Nephron (organoid): ENCODE data around the gene TAF7.

ENCODE experiments used
- H3K27ac Mint-ChIP-seq, 3 experiments: 2 replicates each; pipeline ENCODE4 v1.8.0; 2020; ENCODE audit warnings: mixed read lengths in 3 of 3, mild to moderate bottlenecking in 2 of 3, moderate library complexity in 1 of 3
- H3K27me3 Mint-ChIP-seq: 2 replicates; pipeline ENCODE4 v1.8.0; 2021; ENCODE audit warnings: low read depth, mild to moderate bottlenecking, moderate library complexity, mixed read lengths
- H3K36me3 Mint-ChIP-seq: 2 replicates; pipeline ENCODE4 v1.8.0; 2020; ENCODE audit warnings: low read depth, mixed read lengths
- H3K4me1 Mint-ChIP-seq: 2 replicates; pipeline ENCODE4 v1.8.0; 2020; ENCODE audit warnings: mixed read lengths
- H3K4me3 Mint-ChIP-seq, 3 experiments: 2 replicates each; pipeline ENCODE4 v1.8.0; 2020; ENCODE audit warnings: mild to moderate bottlenecking in 3 of 3, mixed read lengths in 3 of 3, moderate library complexity in 2 of 3
- H3K9me3 Mint-ChIP-seq: 2 replicates; pipeline ENCODE4 v1.8.0; 2020; ENCODE audit warnings: mixed read lengths
- TF ChIP-seq, protein P1 (sequence below), 3 experiments: fragments of 200-600 bp; sonication (generic); IDR thresholded peaks; one replicate each; pipeline ENCODE4 v1.5.0; 2021; ENCODE audit warnings: antibody characterized with exemption in 3 of 3; ENCODE audit not compliant: unreplicated experiment in 3 of 3

TAF7 gene, protein sequence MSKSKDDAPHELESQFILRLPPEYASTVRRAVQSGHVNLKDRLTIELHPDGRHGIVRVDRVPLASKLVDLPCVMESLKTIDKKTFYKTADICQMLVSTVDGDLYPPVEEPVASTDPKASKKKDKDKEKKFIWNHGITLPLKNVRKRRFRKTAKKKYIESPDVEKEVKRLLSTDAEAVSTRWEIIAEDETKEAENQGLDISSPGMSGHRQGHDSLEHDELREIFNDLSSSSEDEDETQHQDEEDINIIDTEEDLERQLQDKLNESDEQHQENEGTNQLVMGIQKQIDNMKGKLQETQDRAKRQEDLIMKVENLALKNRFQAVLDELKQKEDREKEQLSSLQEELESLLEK

DNA sequence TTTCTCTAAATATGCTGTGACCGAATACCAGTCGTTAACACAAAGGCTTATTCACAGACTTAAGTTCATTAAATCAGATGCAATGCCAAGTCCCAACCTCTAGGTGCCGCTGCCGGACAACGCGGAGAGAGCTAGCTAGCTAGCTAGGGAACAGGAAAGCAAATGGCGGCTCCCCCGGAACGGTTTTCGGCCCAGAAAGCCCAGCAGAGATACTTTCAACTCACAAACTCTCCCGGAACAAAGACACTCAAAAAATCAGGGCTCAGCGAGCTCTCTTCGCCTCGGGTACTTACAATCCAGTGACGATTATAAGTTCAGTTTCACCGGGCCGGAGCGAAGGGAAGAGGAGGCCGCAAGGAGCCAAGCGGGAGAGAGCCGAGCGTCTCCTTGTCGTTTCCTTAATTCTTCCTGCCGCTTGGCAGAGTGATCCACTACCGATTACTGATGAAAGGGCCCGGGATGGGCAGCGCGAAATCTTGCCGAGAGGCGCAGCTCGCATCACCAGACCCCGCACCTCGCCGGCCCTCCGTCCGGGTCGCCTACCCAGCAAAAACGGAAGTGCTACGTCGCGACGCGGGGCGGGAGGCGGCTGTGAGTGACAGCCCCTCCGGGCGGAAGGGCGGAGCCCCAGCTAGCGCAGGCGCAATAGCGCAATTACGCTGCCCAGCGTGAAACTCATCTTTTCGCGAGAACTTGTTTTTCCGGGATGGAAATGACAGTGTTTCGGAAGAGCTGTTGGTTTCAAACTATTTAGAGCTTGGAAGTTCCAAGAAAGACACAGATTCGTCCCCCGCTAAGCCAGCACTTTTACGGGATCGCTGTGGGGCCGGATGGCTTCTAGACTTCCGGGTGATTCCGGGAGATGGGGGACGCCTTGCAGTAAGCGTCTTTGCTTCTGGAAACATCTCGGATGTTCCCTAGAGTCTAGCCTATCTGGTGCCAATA lies at the start of gene TAF7:
Gene TAF7, minus strand, starts transcription at position 560 of the 945 bp plus-strand sequence. CDS start 740 bp downstream, outside the sequence.
- Mint-ChIP-seq H3K4me3 (peak within 1 kb of the TSS; percentile 94 to 99 (median 97)), H3K27me3 (peaks cover 8% of the 10 kb centered on the region), H3K4me1 (peaks cover 5% of the 10 kb centered on the region), H3K27ac (peak within 1 kb of the TSS; percentile 98 to 99 (median 99)), H3K9me3 (peaks cover 63% of the 10 kb centered on the region), H3K36me3 (peaks cover 77% of the 10 kb centered on the region)
- TF ChIP-seq, protein P1, sequence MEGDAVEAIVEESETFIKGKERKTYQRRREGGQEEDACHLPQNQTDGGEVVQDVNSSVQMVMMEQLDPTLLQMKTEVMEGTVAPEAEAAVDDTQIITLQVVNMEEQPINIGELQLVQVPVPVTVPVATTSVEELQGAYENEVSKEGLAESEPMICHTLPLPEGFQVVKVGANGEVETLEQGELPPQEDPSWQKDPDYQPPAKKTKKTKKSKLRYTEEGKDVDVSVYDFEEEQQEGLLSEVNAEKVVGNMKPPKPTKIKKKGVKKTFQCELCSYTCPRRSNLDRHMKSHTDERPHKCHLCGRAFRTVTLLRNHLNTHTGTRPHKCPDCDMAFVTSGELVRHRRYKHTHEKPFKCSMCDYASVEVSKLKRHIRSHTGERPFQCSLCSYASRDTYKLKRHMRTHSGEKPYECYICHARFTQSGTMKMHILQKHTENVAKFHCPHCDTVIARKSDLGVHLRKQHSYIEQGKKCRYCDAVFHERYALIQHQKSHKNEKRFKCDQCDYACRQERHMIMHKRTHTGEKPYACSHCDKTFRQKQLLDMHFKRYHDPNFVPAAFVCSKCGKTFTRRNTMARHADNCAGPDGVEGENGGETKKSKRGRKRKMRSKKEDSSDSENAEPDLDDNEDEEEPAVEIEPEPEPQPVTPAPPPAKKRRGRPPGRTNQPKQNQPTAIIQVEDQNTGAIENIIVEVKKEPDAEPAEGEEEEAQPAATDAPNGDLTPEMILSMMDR (IDR thresholded peaks at IDR 0.05; ENCODE audit: unreplicated experiment in 3 of 3), result peak; percentile 89 to 95 (median 92)

DNA sequence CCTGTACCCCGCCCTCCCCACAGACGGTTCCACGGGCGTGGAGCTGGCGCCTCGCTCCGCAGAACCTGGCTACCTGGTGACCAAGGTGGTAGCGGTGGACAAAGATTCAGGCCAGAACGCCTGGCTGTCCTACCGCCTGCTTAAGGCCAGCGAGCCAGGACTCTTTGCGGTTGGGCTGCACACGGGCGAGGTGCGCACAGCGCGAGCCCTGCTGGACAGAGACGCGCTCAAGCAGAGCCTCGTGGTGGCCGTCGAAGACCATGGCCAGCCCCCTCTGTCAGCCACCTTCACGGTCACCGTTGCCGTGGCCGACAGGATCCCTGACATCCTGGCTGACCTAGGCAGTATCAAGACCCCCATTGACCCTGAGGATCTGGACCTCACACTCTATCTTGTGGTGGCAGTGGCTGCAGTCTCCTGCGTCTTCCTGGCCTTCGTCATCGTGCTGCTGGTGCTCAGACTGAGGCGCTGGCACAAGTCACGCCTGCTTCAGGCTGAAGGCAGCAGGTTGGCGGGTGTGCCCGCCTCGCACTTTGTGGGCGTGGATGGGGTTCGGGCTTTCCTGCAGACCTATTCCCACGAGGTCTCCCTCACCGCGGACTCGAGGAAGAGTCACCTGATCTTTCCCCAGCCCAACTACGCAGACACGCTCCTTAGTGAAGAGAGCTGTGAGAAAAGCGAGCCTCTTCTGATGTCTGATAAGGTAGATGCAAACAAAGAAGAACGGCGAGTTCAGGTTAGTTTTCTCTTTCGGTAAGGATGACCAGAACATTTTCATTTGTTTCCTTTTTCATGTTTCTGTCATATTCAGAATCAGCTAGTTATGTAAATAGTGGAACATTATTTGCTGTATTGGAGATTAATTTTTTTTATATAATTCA lies 45.7 kb upstream of the TAF7 start:
- Mint-ChIP-seq H3K27me3 (no peaks in the 10 kb centered on the region), H3K4me3 (no peak overlapping the region), H3K36me3 (peaks cover 32% of the 10 kb centered on the region), H3K9me3 (peaks cover 66% of the 10 kb centered on the region), H3K27ac (no peak overlapping the region), H3K4me1 (no peaks in the 10 kb centered on the region)
- TF ChIP-seq, protein P1 (IDR thresholded peaks at IDR 0.05; ENCODE audit: unreplicated experiment in 3 of 3), result no peak

DNA sequence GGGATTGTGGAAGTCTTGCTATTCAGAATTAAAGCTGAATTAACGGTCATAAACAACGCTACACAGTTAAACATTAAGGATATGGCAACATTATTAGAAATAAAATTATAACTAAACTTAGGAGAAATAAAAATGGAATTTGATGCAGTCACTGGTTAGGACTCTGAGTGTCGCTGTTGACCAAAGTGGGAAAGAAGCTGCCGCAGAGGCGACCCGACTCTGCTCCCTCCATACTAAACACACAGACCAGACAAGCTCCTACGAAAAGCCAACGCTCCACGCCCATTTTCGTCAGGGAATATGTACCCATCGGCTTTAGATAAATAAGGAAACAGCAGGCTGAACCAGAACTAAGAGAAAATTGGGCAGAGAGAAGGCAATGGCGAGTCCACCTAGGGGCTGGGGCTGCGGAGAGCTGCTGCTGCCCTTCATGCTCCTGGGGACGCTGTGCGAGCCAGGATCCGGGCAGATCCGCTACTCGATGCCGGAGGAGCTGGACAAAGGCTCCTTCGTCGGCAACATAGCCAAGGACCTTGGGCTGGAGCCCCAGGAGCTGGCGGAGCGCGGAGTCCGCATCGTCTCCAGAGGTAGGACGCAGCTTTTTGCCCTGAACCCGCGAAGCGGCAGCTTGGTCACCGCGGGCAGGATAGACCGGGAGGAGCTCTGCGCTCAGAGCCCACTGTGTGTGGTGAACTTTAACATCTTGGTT lies 43.5 kb upstream of the TAF7 start, which contains the start of gene PCDHGA5:
Gene PCDHGA5, plus strand, starts transcription at position 211 of the 709 bp plus-strand sequence. Its CDS starts 169 bp downstream, at position 380.
- H3K4me3 Mint-ChIP-seq, result no peak within 1 kb of the TSS
- no peak within 1 kb of the TSS for H3K27ac Mint-ChIP-seq
- no peaks in the 10 kb centered on the region for H3K4me1 Mint-ChIP-seq
- peaks cover 32% of the 10 kb centered on the region for H3K36me3 Mint-ChIP-seq
- H3K9me3 Mint-ChIP-seq, result peaks cover 67% of the 10 kb centered on the region
- no peaks in the 10 kb centered on the region for H3K27me3 Mint-ChIP-seq
- TF ChIP-seq, protein P1 (IDR thresholded peaks at IDR 0.05; ENCODE audit: unreplicated experiment in 3 of 3), result no peak

DNA sequence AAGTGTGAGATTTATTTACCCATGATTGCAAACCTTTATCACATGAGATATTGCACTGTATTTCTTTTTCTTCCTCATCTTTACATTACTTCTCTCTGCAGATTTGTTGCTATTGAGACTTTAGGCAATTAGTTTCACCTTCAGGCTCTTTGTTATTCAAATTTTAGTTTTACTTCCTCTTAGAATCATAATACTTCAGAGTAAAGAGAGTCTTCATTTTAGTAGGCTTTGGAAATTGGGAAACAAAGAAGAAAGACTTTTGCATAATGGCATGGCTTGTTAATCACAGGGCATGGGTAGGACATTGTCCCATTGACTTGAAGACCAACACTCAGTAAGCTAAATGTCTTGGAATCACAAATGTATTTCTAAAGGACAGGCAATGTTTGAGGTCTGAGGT lies 42.1 kb upstream of the TAF7 start:
- Mint-ChIP-seq H3K36me3 (peaks cover 36% of the 10 kb centered on the region), H3K27ac (no peak overlapping the region), H3K27me3 (no peaks in the 10 kb centered on the region), H3K4me1 (no peaks in the 10 kb centered on the region), H3K9me3 (peaks cover 67% of the 10 kb centered on the region), H3K4me3 (no peak overlapping the region)
- TF ChIP-seq, protein P1 (IDR thresholded peaks at IDR 0.05; ENCODE audit: unreplicated experiment in 3 of 3), result no peak

DNA sequence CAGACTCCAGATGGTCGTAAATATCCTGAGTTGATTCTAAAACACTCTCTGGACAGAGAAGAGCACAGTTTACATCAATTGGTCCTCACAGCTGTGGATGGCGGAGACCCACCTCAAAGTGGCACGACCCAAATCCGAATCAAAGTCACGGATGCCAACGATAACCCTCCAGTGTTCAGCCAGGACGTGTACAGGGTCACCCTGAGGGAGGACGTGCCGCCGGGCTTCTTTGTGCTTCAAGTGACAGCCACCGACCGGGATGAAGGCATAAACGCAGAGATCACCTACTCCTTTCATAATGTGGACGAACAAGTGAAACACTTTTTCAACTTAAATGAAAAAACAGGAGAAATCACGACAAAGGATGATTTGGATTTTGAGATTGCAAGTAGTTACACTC lies 40.1 kb upstream of the TAF7 start:
- TF ChIP-seq, protein P1 (IDR thresholded peaks at IDR 0.05; ENCODE audit: unreplicated experiment in 3 of 3), result no peak
- Mint-ChIP-seq H3K27me3 (peaks cover 4% of the 10 kb centered on the region), H3K4me1 (no peaks in the 10 kb centered on the region), H3K4me3 (no peak overlapping the region), H3K36me3 (peaks cover 44% of the 10 kb centered on the region), H3K9me3 (peaks cover 74% of the 10 kb centered on the region), H3K27ac (no peak overlapping the region)
